ENCODE results near the gene POLD2.

POLD2 gene

DNA sequence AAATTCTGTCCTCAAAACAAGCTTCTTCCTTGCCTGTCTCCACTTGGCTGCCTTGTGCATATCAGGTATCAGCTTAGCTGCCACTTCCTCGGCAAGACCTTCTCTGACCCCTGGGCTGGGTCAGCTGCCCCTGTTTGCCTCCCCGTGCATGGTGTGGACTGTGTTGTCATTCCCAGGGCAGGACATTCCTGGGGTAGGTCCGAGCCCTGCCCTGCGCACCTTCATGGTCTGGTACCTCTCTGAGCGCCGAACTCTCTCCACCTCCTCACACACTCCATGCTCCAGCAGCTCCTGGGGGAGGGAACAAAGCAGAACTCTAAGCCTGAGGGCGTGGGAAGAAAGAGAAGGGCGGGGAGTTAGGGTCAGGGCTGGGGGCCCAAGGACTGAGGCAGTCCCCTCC is 44.8 kb downstream of the POLD2 start:
- no peak for DNase-seq

DNA sequence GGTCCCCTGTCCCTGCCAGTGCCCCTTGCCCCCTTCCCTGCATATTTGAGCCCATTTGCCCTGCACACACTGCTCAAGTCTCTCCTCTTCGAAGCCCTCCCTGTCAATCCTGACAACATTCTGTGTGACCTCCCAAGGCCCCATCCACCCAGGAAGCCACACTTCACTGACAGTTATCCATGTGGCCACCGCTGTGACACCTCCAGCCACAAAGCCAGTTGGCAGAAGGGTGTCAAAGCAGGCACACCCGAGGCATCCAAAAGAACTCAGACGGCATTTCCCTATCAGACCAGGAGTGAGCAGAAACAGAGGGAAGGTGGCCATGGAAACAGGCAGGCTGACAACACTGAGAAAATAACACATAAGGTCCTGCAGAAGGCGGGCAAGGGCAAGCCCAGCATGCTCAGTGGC is 45.7 kb downstream of the POLD2 start:
- DNase-seq, result no peak

DNA sequence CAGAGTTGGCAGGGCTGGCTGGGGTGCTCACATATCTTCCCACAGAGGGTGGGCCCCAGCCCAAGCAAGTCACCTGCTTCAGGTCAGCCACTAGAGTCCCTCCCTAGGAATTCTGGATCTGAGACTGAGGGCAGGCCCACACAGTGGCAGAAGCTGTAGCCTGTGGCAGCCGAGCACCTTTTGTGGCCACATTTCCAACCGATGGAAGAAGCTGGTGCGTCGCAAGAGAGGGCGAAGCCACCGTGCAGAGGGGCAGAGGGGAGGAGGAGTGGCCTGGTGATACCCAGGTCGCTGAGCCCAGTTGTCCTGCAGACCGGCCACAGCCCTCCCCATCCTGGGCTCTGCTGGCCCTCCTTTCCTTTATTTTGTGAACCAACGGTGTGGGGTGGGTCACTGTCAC is 46.3 kb downstream of the POLD2 start:
- DNase-seq, result no peak

DNA sequence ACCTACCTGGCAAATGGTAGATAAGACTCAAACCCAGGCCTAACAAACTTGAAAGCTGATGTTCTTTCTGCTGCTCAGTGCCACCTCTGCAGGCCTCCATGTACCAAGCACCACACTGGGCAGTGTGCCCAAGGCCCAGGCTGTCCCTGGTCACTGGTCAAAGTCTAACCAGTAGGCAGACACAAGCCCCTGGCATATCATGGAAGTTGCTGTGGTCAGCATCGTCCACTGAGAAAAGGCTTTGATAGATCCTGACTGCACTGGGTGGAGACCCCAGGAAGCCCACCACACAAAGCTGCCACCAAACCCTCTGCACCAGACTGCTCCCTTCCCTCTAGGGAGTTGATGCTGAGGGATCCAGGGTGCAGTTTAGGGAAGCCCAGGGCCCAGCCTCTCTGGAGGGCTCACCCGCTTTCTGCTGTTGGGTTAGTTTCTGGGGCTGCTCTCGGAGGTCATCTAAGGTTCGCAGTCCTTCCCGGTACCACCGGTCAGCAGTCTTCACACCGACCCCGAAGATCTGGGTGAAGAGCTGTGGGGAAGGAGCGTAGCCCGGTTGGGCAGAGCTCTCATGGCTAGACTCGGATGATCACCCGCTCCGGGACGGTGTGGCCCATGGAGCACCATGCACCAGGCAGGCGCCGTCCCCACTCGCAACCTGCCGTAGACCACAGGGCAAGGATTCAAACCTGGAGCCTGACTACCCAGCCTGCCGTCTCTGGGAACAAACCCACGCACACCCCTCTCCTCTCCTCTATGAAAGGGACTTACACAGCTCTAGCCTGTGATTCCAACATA is 47.0 kb downstream of the POLD2 start:
- DNase-seq, result no peak

DNA sequence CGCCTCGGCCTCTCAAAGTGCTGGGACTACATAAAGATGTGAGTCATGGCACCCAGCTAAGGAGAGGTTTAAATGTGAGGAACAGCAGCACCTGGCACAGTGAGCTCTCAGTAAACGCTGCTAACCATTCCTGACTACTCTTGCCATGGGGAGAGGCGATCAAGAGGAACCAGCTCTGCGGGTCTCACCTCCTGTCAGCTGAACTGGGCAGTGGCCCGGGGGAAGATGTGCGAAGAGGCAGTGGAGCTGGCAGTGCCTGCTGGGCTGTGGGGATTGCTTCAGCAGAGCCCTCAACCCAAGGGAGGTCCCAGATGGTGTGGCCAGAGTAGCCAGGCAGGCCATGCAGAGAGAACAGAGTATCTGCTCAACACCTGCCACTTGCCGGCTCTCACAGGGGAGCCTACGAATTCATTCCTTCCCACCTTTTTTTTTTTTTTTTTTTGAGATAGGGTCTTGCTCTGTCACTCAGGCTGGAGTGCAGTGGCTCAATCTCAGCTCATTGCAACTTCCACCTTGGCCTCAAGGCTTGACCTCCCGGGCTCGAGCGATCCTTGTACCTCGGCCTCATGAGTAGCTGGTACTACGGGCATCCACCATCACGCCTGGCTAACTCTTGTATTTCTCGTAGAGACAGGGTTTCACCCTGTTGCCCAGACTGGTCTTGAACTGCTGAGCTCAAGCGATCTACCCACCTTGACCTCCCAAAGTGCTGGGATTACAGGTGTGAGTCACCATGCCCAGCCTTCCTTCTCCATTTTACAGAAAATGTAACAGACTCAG is 47.9 kb downstream of the POLD2 start:
- DNase-seq, result no peak

DNA sequence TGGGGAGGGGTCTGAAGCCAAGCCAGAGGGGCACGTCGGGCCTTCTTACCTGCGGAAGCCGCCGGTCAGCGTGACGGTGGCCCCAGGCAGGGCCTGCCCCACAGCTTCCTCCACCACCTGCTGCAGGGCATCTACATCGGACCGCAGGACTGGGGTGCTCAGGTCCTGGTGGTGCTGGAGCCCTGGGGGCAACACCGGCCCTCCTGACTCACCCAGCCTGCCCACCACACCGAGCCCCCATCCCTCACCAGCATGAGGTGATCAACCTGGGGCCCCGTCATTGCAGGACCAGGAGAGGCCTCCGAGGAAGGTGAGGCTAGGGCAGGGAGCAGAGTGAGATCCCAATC is 49.0 kb downstream of the POLD2 start:
- DNase-seq, result no peak

DNA sequence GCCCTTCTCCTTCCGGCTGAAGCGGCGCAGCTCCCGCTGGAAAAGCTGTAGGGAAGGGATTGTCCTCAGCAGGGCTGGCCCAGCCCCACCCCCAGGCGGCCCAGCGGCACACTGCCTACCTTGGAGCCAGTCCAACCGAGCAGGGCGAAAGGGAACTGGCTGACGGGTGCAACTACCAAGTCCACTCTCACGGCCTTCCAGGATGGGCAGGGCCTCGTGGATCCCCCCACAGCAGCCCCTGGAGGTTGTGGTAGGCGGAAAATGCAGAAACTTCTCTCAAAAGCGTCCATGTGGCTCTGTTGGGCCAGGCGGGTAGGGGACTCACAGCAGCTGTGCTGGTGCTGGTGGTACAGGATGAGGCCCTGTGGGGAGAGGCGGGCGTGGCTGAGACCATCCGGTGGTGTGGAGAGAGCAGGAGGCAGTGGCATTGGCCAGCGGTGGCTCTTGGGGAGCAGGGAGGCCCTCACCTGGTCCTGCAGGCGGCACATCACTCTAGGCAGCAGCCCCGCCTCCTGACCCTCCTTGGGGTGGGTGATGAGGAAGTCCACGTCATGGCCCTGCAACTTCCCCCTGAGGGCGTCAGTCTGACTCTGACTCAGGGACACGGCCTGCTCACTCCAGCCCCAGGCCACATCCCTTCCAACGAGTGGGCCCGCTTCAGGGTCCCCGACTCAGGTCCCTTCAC is 49.5 kb downstream of the POLD2 start:
- no peak for DNase-seq

DNA sequence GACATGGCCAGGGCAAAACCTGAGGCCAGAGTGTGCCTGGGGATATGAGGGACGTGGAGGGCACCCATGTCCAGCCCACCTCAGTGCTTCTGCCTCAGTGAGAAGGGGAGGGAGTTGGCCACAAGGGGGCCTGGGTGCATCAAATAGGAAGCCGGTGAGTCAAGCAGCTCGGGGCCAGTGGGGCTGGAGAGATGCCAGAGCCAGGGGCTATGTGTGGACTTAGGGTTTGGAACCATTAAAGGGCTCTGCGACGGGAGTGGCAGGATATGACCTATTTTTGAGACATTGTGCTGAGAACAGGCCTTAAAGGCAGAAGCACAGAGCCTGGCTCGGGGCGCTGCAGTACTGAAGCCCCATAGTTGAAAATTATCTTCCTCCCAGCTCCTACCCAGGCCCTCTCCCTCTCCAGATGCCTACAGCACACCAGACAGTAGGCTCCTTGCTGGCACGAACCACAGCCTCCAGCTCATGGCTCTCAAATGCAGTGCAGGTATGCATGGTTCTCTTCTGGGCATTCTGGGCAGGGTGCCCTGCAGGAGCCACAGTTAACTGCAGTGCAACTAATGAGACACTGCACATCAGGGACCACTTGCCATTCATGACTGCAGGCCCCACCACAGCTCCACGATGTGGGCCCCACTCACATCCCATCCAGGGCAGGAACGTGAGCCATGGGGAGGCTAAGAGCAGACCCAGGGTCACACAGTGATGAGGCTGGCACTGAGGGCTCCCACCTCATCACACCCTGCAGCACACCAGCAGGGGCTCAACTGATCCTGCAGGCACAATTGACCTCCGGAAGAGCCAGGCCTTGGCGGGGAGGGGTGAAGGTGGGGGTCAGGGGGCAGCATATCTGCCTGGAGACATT is 50.8 kb downstream of the POLD2 start:
- peak; percentile 37 for DNase-seq

DNA sequence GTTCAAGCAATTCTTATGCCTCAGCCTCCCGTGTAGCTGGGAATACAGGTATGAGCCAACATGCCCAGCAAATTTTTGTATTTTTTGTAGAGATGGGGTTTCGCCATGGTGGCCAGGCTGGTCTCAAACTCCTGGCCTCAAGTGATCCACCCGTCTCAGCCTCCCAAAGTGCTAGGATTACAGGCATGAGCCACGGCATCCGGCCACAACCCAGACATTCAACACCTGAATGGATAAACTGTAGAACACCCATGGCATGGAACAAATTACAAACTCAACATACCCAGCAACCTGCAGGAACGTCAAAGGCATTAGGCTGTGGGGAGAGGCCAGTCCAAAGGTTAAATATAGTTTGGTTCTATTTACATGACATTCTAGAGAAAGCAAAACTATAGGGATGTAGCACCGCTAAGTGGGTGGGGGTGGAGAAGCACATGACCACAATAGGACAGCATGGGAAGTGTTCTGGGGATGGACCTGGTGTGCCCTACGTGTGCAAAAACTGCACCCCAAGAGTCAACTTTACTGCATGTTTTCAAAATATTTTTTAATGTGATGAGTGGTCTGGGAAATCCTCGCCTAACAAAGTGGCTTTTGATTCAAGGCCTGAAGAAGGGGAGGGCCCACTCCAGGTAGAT is 51.5 kb downstream of the POLD2 start:
- DNase-seq, result no peak

DNA sequence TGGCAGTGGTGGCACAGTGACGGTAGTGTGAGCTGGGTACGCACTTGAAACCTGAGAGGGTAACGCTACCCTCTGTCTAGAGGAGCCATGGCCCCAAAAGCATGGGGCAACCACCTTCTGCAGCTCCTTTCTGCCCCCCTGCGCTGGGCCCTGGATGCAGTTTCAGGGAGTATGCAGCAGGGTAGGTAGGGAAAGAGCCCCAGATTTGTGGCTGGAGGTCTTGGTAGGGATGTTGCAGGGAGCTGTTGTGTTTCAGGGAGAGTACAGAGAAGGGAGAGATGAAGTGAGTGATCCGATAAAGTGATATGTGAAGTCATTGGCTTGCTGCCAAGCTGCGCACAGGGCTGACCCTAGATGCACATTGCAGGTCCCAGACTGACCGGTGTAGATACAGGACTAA is 55.3 kb downstream of the POLD2 start:
- no peak for DNase-seq

DNA sequence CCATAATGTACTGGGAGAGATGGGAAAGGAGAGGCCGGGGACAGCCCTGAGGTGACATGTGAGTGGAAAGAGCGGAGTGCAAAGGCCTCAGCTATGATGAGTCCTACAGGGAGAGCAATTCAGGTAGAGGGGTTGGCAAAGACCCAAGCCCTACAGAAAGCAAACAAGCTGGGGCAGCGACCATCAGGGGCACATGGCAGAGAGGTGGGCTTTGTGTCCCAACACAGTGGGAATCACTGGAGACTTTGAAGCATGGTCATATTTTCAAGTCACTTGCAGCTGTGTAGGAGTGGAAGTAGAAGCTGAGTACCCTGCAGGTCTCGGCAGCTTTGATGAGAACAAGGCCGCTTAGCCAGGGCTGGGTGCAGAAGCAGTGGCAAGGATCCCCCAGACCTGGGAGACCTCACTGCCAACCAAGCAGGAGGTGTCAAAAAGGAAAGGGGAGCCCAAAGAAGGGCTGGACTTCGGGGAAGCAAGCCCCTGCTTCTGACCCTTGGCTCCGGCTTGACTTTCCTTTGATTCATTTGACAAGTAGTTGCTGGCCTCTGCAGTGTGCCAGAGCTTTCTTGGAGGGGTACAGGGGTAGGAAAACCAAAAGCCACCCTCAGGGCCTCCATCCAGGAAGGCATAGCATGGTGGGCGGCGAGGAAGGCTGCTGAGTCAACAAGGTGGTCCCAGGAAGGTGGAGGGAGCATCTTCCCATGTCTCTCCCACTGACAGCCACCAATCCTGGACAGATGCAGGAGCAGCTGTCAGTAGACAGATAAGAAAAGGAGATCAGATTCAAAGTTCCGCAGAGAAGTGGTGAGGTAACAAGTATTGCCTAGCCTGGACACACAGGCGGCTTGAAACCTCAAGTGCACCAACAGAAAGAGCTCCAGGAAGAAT is 56.0 kb downstream of the POLD2 start:
- no peak for DNase-seq

DNA sequence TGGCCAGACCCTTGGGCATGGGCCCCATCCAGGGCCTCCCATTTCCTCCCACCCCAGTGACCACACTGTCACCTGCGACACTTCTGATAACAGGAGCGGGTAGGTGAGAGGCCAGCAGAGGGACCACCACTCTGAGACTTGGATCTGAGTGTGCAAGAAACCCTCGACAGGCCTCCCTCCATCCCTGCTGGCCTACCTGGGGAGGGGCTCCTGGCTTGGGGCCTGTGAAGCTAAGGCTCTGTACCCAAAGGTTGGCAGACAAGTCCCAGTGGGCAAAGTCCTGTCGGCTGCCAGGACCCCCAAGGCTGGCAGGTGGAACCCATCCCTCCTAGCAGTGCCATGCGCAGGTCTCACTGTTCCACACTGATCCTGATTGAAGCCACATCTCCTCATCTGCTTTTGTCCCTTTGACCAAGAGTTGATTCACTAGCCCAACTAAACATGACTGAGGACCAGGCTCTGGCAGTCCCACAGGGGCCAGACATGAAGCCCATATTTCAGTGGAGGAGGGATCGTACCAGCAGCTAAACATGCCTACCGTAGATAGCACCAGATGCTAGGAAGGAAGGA is 56.8 kb downstream of the POLD2 start:
- no peak for DNase-seq

DNA sequence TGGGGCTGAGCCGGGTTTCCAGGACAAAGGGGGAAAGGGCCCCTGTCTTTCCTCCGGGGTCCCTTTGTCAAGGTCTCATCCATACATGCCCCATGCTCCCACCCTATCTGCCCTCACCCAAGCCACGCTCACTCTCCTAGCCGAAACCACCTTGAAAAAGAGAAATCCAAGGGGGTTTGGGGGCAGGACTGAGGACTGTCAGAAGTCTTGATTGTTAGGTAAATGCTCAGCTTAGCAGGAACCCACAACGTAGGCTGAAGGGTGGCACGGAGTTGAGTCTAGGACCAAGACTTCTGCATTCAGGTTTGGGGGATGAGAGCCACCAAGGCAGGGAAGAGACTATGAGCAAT is 57.3 kb downstream of the POLD2 start:
- no peak for DNase-seq

DNA sequence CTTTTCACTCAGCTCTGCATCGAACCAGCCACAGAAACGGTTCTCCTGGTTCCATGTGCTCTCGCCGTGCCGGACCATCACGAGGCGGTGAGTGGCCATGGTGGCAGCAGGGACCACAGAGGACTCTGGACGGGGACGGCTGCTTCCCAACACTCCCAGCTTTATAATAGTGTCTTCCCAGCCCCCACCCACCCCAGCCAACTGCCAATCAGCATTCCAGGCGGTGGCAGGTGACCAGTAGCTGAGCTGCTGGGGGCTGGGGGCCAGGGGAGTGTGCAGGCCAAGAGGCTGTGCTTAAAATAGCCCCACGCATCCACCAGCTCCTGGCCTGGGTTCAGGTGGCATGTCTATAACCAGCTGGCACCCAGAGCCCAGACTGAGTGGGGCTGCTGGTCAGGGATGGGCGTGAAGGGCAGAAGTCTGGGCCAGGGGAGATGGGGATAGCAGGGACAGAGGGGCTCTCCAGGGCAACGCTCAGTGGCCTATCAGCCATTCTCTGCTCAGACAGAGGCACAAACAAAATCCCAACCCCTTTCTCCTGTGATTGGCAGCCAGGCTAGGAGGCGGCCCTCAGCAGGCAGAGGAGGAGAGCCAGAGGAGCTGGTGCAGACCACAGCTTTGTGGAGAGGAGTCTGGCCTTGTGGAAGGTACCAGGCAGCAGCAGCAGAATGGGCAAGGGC is 57.8 kb downstream of the POLD2 start, which contains the start of gene PGAM2:
PGAM2 (minus strand) TSS at position 137 of the 680 bp plus-strand sequence; CDS start at position 99, 38 bp downstream.
- no peak for DNase-seq

DNA sequence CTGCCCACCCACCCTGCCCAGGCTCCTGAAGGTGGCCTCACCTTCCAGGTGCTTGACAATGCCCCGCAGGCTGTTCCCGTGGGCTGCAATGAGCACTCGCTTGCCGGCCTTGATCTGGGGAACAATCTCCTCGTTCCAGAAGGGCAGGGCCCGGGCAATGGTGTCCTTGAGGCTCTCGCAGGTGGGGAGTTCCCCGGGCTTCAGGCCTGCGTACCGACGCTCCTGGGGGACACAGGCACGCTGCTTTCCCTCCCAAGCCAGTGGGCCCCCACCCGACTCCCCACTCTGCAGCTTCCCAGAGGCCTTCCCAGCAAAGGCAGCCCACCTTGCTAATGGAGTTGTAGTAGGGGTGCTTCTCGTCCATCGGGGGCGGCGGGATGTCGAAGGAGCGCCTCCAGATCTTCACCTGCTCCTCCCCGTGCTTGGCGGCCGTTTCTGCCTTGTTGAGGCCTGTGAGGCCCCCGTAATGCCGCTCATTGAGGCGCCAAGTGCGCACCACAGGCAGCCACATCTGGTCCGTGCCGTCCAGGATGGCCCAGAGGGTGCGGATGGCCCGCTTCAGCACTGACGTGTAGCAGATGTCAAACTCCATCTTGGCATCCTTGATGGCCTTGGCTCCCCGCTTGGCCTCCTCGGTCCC is 58.4 kb downstream of the POLD2 start:
- DNase-seq, result no peak
